GM21529 (cell line): ENCODE results near the gene PPDPF.
"Not testable (repeated sequence)": the region's sequence is repeated elsewhere in the genome, so short reads cannot be mapped to it uniquely, and the experiment has no call there.

Experiments
- ATAC-seq: cut with Tn5 transposase; IDR thresholded peaks from one replicate; pipeline ENCODE4 v1.9.1; 2021; ENCODE audit not compliant: unreplicated experiment

PPDPF gene

DNA sequence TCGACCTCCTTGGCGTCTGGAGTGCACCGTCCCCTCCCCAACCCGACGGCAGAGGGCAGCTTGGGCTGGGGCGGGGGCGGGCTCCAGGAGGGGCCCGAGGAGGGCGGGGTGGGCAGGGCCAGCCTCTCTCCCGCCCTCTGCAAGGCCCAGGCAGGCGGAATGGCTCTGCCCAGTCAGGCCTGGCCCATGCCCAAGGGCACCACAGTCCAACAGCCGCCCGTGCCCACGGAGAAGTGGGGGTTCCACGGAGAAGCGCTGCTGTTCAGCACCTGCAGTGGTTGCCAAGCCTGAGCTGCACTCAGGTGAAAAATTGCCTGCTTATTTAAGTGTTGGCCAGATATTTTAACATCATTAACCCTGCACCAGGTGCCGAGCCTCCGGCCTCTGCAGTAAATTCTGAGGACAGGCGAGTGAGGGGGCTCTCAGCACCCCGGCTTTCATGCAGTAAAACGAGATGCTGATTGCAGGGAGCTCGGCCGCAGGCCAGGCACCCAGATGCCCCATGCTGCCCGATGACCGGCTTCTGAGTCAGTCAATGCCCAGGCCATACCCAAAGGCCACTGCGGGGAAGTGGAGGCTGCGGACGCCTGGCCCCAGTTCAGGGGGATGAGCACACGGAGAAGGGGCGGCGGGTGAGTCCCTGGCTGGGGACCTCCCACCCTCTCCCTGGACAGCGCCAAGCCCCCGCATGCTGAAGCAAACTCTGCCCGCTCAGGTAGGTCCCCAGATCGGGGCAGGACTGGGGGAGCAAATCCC lies 27.3 kb downstream of the PPDPF start, which contains the start of gene SRMS:
Gene SRMS (minus strand): TSS at position 25 of the 756 bp plus-strand sequence. CDS start 286 bp downstream, outside the sequence.
- ATAC-seq = no peak

DNA sequence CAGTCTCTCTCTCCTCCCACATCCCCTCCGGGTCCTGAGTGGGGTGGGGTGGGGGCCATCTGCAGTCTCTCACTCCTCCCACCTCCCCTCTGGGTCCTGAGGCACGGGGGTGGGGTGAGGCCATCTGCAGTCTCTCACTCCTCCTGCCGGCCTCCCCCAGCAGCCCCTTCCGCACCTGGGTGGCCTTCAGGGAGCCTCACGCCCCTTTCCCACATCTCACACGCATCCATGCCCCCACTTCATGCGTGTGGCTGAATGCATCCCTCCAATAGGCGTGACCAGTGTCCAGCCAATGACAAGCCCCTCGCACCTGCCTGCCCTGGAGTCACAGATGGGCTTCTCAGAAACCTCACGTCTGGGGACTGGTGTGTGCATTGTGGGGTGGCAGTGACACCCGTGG lies 28.0 kb downstream of the PPDPF start:
- no peak for ATAC-seq

DNA sequence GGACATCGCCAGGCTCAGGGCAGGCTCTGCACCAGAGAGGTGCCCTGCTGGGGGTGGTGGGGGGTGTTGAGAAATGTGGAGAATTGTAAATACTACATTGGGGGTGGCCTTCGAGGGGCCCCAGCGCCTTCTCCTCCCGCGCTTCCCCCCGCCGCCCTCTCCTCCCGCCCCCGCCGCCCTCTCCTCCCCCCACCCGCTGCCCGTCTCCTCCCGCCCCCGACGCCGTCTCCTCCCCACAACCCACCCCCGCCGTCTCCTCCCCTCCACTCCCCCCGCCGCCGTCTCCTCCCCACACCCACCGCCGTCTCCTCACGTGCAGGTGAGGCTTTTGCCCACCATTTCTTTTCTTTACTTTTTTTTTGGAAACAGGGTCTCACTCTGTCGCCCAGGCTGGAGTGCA lies 28.5 kb downstream of the PPDPF start:
- no peak for ATAC-seq

DNA sequence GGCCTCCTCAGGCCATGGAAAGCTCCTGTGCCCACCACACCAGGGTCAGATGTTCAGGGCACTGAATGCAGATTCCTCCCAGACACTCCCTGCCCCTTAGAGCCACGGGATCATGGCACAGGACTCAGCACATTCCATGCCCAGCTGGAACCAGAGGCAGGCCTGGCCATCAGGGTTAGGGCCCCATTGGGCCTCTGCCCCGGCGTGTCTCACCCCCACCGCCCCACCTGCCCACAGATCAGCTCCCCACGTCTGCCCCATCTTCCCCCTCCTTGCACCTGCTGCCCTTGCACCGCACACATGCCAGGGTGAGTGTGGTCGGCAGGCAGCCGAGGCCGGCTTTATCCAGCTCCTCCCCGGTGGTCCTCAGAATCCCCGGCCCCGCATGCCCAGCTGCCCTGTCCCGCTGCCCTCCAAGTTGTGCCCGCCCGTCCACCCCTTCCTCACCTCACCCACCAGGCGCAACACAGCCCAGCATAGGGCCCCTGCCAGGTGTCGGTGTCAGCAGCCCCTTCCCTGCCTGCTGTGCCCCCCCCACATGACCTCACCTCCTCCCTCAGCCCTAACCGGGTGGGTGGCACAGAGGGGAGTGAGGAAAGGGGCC lies 29.2 kb downstream of the PPDPF start:
- ATAC-seq = no peak

DNA sequence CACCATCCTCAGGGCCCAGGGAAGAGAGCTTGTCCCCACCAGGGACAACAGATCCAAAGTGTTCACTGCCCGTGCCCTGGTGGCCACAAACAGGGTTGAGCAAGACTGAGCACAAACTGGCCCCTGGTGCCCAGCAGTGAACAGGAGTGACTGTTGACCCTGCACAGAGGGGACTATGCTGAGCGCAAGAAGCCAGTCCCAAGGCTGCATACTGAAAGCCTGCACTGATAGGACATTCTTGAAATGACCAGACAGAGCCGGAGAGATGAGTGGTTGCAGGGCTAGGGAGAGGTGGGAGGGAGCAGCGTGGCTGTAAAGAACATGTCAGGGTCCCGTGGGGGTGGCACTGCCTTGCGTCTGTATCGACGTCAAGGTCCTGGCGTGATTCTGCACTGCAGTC lies 30.5 kb downstream of the PPDPF start:
- no peak for ATAC-seq

DNA sequence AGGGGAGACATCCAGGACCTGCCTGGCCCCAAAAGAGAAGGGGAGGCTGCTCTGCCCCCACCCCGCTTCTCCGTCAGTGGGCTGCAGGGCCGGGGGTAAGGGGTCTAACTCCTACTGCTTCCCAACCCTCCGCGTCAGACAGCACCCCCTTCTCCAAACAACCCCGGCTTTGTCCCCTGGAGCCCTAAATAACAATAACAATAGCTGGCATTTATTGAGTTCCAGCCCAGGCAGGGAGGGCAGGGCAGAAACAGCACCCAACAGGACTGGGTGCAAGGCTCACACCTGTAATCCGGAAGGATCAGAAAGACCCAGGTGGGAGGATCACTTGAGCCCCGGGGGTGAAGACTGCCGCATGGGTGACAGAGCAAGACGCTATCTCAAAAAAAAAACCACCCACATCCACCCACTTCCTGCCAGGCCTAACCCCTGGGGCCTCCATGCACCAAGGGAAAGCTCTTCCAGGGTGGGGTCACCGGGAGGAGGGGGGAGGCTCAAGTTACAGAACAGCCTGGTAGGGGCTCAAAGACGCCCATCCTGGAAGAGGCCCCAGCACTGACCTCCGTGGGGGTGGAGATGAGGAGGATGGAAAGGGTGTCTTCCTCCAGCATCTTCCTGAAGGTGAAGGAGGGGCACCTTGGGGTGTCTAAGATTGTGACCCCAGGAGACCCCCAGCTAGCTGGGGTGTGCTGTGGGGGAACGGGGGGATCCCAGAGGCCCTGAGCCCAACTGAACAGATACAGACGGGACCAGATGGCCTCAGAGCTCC lies 32.1 kb downstream of the PPDPF start:
- ATAC-seq = peak; percentile 36

DNA sequence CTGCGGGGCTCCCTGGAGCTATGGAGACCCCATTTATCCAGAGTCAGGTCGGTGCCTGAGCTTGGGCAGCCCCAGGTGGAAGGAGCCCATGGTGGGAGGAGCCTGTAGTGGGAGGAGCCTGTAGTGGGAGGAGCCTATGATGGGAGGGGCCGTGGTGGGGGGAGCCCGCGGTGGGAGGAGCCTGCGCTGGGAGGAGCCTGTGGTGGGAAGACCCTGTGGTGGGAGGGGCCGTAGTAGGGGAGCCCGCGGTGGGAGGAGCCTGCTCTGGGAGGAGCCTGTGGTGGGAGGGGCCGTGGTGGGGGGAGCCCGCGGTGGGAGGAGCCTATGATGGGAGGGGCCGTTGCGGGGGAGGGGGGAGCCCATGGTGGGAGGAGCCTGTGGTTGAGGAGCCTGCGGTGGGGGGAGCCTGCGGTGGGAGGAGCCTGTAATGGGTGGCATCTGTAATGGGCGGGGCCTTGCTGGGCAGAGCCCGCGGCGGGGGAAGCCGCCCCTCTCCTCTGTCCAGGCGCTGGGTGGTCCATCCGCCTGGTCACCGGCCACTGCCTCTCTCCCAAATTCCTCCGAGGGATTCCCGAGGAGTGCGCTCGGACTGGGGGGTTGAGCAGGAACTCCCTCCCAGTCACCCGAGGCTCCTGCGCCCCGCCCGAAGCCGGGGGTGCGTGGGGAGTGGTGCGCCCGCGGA lies 32.8 kb downstream of the PPDPF start:
- peak; percentile 31 for ATAC-seq

DNA sequence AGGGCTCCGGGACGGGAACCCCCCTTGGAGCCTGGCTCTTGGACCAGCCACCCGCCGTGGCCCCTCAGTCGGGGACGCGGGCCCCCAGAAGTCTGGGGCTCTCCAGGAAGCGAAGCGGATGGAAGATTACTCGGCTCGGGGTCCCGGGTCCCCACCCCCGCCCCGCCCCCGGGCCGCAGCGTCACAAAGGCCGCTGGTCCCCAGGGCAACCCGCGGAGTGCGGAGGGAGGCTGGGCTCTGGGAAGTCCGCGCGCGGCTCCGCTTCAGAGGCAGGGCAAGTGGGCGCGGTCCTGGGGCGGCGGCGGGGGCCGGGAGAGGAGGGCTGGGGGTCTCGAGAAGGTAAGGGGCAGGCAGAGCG lies 33.3 kb downstream of the PPDPF start, which contains the start of gene FNDC11:
Gene FNDC11 (plus strand): TSS at position 227 of the 358 bp plus-strand sequence. CDS start 1,505 bp downstream, outside the sequence.
- peak; percentile 19 for ATAC-seq

DNA sequence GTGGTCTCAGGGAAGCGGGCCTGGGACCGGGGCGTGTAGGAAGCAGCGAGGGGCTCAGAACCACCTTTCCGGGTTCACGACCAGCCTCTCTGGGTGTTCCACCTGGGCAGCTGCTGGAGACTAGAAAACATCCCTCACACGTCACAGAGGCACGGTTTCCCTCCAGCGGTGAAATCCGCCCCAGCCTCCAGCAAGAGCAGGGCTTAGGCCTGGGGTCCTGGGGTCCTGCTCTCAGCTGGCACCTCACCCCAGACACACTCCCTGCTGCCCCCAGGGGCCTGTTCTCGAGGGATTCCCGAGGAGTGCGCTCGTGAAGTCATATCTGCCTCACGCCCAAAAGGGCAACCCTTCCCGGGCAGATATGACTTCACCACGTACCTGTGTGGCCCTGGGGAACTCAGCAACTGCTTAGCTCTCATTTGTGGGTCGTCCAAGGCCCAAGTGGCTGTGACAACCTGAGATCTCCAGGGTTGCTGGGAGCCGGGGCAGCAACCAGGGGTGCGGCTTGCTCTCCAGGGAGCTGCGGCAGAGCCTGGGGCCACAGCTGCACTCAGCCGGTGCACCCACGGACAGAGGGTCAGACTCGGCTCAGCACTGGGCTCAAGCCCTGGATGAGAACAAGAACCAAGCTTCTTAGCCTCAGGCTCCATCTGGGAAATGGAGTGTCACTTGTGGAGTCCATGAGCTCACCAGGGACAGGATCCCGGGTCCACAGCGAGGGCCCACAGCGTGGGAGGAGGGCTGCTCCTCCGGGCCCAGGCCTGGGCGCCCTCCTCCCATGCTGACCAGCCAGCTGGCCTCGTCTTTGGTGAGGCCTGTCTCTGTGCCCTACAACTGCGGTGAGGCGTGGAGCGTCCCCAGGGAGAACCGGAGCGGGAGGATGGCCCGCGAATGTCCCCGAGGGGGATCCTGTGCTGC lies 34.1 kb downstream of the PPDPF start:
- no peak for ATAC-seq

DNA sequence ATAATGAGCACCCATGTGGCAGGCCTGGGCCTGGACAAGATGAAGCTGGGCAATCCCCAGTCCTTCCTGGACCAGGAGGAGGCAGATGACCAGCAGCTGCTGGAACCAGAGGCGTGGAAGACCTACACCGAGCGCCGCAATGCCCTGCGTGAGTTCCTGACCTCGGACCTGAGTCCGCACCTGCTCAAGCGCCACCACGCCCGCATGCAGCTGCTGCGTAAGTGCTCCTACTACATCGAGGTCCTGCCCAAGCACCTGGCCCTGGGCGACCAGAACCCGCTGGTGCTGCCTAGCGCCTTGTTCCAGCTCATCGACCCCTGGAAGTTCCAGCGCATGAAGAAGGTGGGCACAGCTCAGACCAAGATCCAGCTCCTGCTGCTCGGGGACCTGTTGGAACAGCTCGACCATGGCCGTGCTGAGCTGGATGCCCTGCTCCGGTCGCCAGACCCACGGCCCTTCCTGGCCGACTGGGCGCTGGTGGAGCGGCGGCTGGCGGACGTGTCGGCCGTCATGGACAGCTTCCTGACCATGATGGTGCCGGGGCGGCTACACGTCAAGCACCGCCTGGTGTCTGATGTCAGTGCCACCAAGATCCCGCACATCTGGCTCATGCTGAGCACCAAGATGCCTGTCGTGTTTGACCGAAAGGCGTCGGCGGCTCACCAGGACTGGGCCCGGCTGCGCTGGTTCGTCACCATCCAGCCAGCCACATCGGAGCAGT lies 35.3 kb downstream of the PPDPF start:
- ATAC-seq = no peak

DNA sequence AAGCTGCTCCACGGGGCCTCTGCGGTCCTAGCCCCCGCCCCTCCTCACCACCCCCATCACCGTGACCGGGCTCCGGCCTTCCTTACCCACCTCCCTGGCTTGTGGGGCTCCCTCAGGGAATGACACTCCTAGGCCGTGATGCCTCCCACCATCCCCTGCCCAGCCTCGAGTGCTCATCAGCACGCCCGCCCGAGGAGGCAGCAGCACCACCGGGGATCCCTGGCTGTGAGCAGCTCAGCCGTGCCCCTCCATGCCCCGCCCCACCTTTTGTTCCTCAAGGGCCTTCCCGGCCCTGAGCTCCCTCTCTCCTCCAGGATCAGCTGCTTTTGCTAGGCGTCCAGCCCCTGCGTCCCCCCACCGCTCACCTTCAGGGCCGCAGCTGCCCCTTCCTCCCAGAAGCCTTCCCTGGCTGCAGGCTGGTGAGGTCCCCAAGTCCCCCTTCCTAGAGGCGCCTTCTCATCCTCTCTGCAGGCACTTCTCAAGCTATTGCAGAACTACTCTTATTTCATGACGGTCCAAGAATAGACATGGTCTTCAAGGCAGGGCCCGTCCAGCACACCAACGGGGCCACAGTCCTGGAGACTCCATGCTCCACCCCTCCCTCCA lies 36.4 kb downstream of the PPDPF start:
- ATAC-seq = no peak

DNA sequence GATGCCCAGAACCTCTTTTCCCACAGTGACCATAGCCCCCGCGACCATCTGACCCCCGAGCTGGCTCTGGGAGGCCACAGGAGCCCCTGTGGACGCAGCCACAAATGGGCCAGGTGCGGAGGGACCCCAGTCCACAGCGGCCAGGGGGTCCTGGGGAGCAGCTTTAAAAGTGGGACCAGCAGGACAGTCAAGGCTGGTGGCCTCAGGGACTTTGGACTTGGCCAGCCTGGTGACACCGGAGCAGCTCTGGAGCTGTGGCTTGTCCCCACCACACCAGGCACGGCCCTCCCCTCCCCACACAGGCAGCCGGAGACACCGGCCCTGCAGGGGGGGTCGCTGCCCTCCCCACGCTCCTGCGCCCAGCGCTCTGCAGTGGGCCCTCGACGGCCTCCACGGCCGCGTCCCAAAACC lies 36.9 kb downstream of the PPDPF start:
- no peak for ATAC-seq

DNA sequence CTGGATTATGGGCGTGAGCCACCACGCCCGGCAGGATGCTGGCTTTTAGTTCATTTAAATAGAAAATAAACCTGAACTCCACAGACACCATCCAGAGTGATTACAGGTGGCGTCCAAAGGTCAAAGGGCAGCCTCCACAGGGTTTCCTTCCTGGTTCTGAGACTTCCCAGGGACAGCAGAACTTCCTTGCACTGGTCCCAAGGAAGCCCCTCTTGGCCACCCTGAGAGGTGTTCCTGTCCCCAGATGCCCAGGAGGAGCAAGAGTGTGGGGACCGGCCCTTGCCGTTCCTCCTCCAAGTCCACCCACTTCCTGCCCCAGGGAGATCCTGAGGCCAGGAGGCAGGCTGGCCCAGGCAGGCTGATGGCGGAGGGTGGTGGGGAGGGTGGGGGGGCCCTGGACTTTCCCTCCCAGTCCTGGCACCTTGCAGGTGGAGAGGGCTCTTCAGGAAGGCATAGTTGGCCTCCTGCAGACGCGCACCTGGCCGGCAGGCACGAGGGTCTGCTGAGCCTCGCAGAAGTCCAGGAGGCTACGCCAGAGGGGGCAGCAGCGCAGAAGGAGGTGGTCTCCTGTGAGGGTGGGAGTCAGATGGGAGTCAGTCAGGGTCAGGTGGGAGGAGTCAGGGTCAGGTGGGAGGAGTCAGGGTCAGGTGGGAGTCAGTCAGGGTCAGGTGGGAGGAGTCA lies 38.4 kb downstream of the PPDPF start:
- no peak for ATAC-seq

DNA sequence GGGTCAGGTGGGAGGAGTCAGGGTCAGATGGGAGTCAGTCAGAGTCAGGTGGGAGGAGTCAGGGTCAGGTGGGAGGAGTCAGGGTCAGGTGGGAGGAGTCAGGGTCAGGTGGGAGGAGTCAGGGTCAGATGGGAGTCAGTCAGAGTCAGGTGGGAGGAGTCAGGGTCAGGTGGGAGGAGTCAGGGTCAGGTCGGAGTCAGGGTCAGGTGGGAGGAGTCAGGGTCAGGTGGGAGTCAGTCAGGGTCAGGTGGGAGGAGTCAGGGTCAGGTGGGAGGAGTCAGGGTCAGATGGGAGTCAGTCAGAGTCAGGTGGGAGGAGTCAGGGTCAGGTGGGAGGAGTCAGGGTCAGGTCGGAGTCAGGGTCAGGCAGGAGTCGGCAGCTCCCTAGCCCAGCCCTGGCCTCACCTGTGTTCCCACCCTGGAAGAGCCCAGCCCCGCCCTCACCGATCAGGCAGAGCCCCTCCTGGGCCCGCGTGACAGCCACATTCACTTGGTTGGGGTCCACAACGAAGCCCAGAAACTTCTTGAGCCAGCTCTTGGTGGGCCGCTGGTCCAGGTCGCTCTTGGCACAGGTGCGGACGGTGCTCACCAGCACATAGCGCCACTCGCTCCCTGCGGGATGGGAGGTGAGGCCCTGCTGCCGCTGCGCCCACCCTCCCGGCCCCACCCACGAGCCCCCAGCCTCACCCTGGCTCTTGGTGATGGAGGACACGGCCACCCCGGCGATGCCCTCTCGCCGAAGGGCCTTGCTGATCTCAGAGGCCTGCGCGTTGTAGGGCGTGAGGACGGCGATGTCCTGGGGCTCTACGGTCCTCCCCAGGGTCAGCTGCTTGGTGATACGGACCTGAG lies 39.1 kb downstream of the PPDPF start:
- ATAC-seq = not testable (repeated sequence)

DNA sequence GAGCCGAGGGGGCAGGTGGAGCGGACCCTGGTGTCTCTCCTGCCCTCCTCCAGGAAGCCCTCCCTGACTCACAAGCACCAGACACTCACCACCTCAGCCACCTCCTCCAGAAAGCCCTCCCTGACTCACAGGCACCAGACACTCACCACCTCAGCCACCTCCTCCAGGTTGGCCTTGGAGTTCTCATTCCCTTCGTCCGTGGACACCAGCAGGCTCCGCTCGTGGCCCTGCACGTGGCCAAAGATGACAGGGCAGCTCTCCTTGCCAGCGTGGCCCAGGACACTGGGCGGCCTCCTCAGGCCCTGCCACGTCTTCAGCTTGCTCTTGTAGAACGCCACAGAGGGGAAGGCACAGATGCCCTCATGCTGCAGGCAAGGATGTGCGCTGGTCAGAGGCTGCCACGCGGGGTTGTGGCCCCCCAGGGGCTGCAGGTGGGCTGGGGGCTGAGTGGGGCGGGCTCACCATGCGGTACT lies 39.8 kb downstream of the PPDPF start:
- no peak for ATAC-seq

DNA sequence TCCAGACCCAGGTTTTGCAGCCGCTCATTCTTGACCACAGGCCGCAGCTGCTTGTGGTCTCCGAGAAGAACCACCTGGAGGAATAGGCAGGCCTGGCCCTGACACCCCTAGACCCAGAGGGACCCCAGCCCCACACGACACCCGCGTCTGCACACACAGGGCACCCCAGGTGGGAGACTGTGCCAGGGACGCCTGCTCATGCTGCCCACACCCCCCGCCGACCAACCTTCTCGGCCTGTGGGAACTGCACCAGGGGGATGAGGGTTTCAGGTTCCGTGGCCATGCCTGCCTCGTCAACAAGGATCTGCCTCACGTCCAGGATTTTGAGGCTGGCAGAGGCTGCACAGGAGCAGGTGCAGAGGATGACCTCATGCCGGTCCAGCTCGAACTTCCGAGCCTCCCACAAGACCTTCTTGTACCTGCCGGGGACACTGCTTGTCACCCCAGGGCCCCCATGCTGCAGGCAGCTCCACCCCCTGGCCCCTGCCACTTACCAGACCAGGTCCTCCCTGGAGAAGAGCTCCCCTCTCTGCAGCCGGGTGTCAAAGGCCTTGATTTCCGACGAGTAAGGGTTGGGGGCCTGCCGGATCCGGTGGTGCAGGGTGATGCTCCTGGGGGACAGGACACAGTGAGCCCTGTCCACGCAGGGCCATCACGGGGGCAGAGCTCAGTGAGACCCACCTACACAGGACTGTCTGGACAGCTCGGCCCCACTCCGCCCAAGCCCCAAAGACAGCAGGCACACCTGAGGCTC lies 40.5 kb downstream of the PPDPF start:
- no peak for ATAC-seq
